ENCODE results near the gene ZNF865. TPM values are rescaled to one million over a fixed set of nuclear protein-coding genes. Genes with fewer than 3 reads are reported as not detected.

The ZNF865 gene
- total and polyA plus RNA-seq, 2 donors (not counting 1 experiment from before 2014, with no cell fraction given): 11.3 to 22.7 TPM

DNA sequence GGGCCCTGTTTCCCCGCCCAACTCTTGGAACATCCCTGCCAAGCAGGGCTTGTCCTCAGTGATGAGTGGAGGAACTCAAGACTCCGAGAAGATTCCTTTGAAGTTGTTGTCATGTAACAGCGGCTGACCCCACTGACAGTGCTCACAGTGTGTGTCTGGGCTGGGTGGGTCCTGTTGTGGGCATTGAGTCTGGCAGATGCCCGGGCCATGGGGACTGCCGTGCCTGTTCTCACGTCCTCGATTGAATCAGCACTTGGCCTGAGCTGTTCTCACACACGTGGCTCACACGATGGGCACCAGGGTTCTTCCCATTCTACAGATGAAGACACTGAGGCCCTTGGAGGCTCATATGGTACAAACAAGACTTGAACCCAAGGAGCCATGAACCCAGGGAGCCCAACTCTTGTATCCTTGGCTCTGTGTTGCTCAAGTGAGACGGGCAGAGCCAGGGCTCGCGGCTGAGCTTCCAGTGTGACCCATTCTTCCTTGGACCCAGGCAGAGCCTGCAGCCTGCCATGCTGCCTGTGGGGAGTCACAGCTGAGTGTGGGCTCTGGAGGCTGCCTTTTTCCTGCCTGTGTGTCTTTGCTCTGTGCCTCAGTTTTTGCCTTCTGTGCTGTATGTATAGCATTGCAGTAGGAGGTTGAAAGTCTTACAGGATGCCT, 61.0 kb downstream of the ZNF865 start:
- Histone ChIP-seq H3K9me3 (ENCODE audit: control extremely low read depth in 1 of 3, control insufficient read depth in 2 of 3, insufficient read depth in 1 of 3, low read length in 2 of 3) (no peaks in the 10 kb centered on the region), H3K9ac (ENCODE audit: low read length) (no peak overlapping the region), H3K27ac (ENCODE audit: low read length in 2 of 2) (no peak overlapping the region), H3K4me2 (replicated peaks; ENCODE audit: low read depth, low read length, poor library complexity, severe bottlenecking) (no peak overlapping the region), H4K20me1 (ENCODE audit: control insufficient read depth, insufficient read depth, low read length, poor library complexity, severe bottlenecking) (peaks cover 97% of the 10 kb centered on the region), H3K4me3 (ENCODE audit: control extremely low read depth in 1 of 5, extremely low read depth in 1 of 5, insufficient read depth in 1 of 5, low read depth in 2 of 5, low read length in 4 of 5) (no peak overlapping the region), H3K79me2 (ENCODE audit: control insufficient read depth, insufficient read depth, low read length) (peaks cover 98% of the 10 kb centered on the region), H3K4me1 (ENCODE audit: control insufficient read depth in 2 of 2, insufficient read depth in 2 of 2, low read length in 2 of 2) (peaks cover 0 to 7% of the 10 kb centered on the region in 2 donors), H3K27me3 (replicated peaks in 1 of 4; ENCODE audit: control extremely low read depth in 1 of 4, control insufficient read depth in 3 of 4, insufficient read depth in 4 of 4, low read length in 3 of 4) (no peaks in the 10 kb centered on the region), H2AFZ (ENCODE audit: insufficient read depth, low read depth, low read length, poor library complexity, severe bottlenecking) (no peak overlapping the region), H3K36me3 (replicated peaks in 1 of 2; ENCODE audit: control extremely low read depth in 1 of 2, control insufficient read depth in 1 of 2, extremely low read depth in 1 of 2, insufficient read depth in 2 of 2, low read length in 1 of 2) (peaks cover 0 to 88% of the 10 kb centered on the region in 2 experiments)
- intact Hi-C loops (cut with micrococcal nuclease): no loop called here
- H3K4me3 Mint-ChIP-seq: no peak overlapping the region
- TF ChIP-seq, protein P1, sequence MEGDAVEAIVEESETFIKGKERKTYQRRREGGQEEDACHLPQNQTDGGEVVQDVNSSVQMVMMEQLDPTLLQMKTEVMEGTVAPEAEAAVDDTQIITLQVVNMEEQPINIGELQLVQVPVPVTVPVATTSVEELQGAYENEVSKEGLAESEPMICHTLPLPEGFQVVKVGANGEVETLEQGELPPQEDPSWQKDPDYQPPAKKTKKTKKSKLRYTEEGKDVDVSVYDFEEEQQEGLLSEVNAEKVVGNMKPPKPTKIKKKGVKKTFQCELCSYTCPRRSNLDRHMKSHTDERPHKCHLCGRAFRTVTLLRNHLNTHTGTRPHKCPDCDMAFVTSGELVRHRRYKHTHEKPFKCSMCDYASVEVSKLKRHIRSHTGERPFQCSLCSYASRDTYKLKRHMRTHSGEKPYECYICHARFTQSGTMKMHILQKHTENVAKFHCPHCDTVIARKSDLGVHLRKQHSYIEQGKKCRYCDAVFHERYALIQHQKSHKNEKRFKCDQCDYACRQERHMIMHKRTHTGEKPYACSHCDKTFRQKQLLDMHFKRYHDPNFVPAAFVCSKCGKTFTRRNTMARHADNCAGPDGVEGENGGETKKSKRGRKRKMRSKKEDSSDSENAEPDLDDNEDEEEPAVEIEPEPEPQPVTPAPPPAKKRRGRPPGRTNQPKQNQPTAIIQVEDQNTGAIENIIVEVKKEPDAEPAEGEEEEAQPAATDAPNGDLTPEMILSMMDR (IDR thresholded peaks at IDR 0.05): no peak
- TF ChIP-seq EZH2 (IDR thresholded peaks at IDR 0.05; ENCODE audit: borderline replicate concordance, insufficient read depth, low read depth, low read length, poor library complexity, severe bottlenecking): no peak
- no peak overlapping the region for H3K27ac Mint-ChIP-seq
- no peaks in the 10 kb centered on the region for H3K27me3 Mint-ChIP-seq
- H3K4me1 Mint-ChIP-seq: peaks cover 27% of the 10 kb centered on the region
- no peak for DNase-seq
- WGBS (ENCODE audit: insufficient coverage): 96% methylated on average over 12 of the region's 12 CpGs
- CTCF ChIA-PET: no interaction called here
- POLR2A ChIA-PET: interaction anchor here (0.9 kb wide), 1 partner anchor 12 kb away, joined by 3 read pairs; no protein-coding TSS in a partner anchor
- no peaks in the 10 kb centered on the region for H3K9me3 Mint-ChIP-seq (ENCODE audit: insufficient read depth)
- no peak for ATAC-seq (ENCODE audit: low read depth)

Other genes starting within 250 kb of the ZNF865 start
- not detected in 2 replicates for gene GARIN5B, start 242.4 kb upstream of the ZNF865 start, total RNA-seq
- gene GARIN5B, start 242.4 kb upstream of the ZNF865 start, polyA plus RNA-seq: not detected in 2 replicates
- not detected in 2 replicates for gene IL11, start 235.2 kb upstream of the ZNF865 start, total RNA-seq
- 0.13 TPM in 1 of 2 replicates, not detected in the other for gene IL11, start 235.2 kb upstream of the ZNF865 start, polyA plus RNA-seq
- gene TMEM190, start 228.8 kb upstream of the ZNF865 start, total RNA-seq: not detected in 2 replicates
- gene TMEM190, start 228.8 kb upstream of the ZNF865 start, polyA plus RNA-seq: not detected in 2 replicates
- gene TMEM238, start 221.4 kb upstream of the ZNF865 start, total RNA-seq: 4.3 and 4.7 TPM in 2 replicates
- gene TMEM238, start 221.4 kb upstream of the ZNF865 start, polyA plus RNA-seq: 0.76 and 2.7 TPM in 2 replicates
- gene RPL28, start 219.7 kb upstream of the ZNF865 start, total RNA-seq: 2,397 and 2,578 TPM in 2 replicates
- 4,661 and 8,441 TPM in 2 replicates for gene RPL28, start 219.7 kb upstream of the ZNF865 start, polyA plus RNA-seq
- 20.6 and 29.0 TPM in 2 replicates for gene UBE2S, start 197.9 kb upstream of the ZNF865 start, total RNA-seq
- gene UBE2S, start 197.9 kb upstream of the ZNF865 start, polyA plus RNA-seq: 50.0 and 72.7 TPM in 2 replicates
- not detected in 2 replicates for gene SHISA7, start 162.3 kb upstream of the ZNF865 start, total RNA-seq
- gene SHISA7, start 162.3 kb upstream of the ZNF865 start, polyA plus RNA-seq: 0.06 TPM in 1 of 2 replicates, not detected in the other
- gene ISOC2, start 144.0 kb upstream of the ZNF865 start, total RNA-seq: 10.0 and 11.1 TPM in 2 replicates
- gene ISOC2, start 144.0 kb upstream of the ZNF865 start, polyA plus RNA-seq: 13.5 and 27.6 TPM in 2 replicates
- not detected in 2 replicates for gene C19orf85, start 140.9 kb upstream of the ZNF865 start, total RNA-seq
- not detected in 2 replicates for gene C19orf85, start 140.9 kb upstream of the ZNF865 start, polyA plus RNA-seq
- gene ZNF628, start 129.0 kb upstream of the ZNF865 start, total RNA-seq: 13.3 and 15.5 TPM in 2 replicates
- gene ZNF628, start 129.0 kb upstream of the ZNF865 start, polyA plus RNA-seq: 18.3 and 28.6 TPM in 2 replicates
- gene NAT14, start 120.5 kb upstream of the ZNF865 start, total RNA-seq: 10.7 and 12.6 TPM in 2 replicates
- gene NAT14, start 120.5 kb upstream of the ZNF865 start, polyA plus RNA-seq: 15.1 and 23.2 TPM in 2 replicates
- gene SSC5D, start 117.2 kb upstream of the ZNF865 start, total RNA-seq: 0.44 and 0.58 TPM in 2 replicates
- gene SSC5D, start 117.2 kb upstream of the ZNF865 start, polyA plus RNA-seq: 0.22 and 0.46 TPM in 2 replicates
- not detected in 2 replicates for gene SBK2, start 68.5 kb upstream of the ZNF865 start, total RNA-seq
- gene SBK2, start 68.5 kb upstream of the ZNF865 start, polyA plus RNA-seq: not detected in 2 replicates
- gene SBK3, start 60.1 kb upstream of the ZNF865 start, total RNA-seq: not detected in 2 replicates
- not detected in 2 replicates for gene SBK3, start 60.1 kb upstream of the ZNF865 start, polyA plus RNA-seq
- gene ZNF579, start 24.8 kb upstream of the ZNF865 start, total RNA-seq: 10.3 and 10.8 TPM in 2 replicates
- 3.7 and 6.7 TPM in 2 replicates for gene ZNF579, start 24.8 kb upstream of the ZNF865 start, polyA plus RNA-seq
- 21.4 and 26.4 TPM in 2 replicates for gene FIZ1, start 6.1 kb upstream of the ZNF865 start, total RNA-seq
- gene FIZ1, start 6.1 kb upstream of the ZNF865 start, polyA plus RNA-seq: 7.4 and 8.0 TPM in 2 replicates
- gene ZNF524, start 5.4 kb upstream of the ZNF865 start, total RNA-seq: 21.2 and 23.8 TPM in 2 replicates
- gene ZNF524, start 5.4 kb upstream of the ZNF865 start, polyA plus RNA-seq: 18.0 and 27.4 TPM in 2 replicates
- 9.7 and 11.5 TPM in 2 replicates for gene ZNF784, start 18.9 kb downstream of the ZNF865 start, total RNA-seq
- 9.2 and 13.3 TPM in 2 replicates for gene ZNF784, start 18.9 kb downstream of the ZNF865 start, polyA plus RNA-seq
- gene ZNF580, start 35.4 kb downstream of the ZNF865 start, total RNA-seq: 101 and 126 TPM in 2 replicates
- 69.8 and 105 TPM in 2 replicates for gene ZNF580, start 35.4 kb downstream of the ZNF865 start, polyA plus RNA-seq
- gene ZNF581, start 38.0 kb downstream of the ZNF865 start, total RNA-seq: 47.3 and 51.3 TPM in 2 replicates
- 38.6 and 48.2 TPM in 2 replicates for gene ZNF581, start 38.0 kb downstream of the ZNF865 start, polyA plus RNA-seq
- 25.2 and 28.3 TPM in 2 replicates for gene CCDC106, start 42.6 kb downstream of the ZNF865 start, total RNA-seq
- 52.1 and 54.5 TPM in 2 replicates for gene CCDC106, start 42.6 kb downstream of the ZNF865 start, polyA plus RNA-seq
- 275 and 278 TPM in 2 replicates for gene U2AF2, start 49.4 kb downstream of the ZNF865 start, total RNA-seq
- 275 and 300 TPM in 2 replicates for gene U2AF2, start 49.4 kb downstream of the ZNF865 start, polyA plus RNA-seq
- 63.8 and 63.9 TPM in 2 replicates for gene EPN1, start 69.6 kb downstream of the ZNF865 start, total RNA-seq
- 52.3 and 54.4 TPM in 2 replicates for gene EPN1, start 69.6 kb downstream of the ZNF865 start, polyA plus RNA-seq
- gene NLRP9, start 132.8 kb downstream of the ZNF865 start, total RNA-seq: not detected in 2 replicates
- gene NLRP9, start 132.8 kb downstream of the ZNF865 start, polyA plus RNA-seq: not detected in 2 replicates
- gene RFPL4A, start 153.4 kb downstream of the ZNF865 start, total RNA-seq: not detected in 2 replicates
- gene RFPL4A, start 153.4 kb downstream of the ZNF865 start, polyA plus RNA-seq: not detected in 2 replicates
- not detected in 2 replicates for gene RFPL4AL1, start 163.5 kb downstream of the ZNF865 start, total RNA-seq
- gene RFPL4AL1, start 163.5 kb downstream of the ZNF865 start, polyA plus RNA-seq: not detected in 2 replicates
- gene NLRP11, start 226.4 kb downstream of the ZNF865 start, total RNA-seq: 0.12 TPM in 1 of 2 replicates, not detected in the other
- gene NLRP11, start 226.4 kb downstream of the ZNF865 start, polyA plus RNA-seq: 0.07 and 0.24 TPM in 2 replicates
- gene NLRP4, start 230.9 kb downstream of the ZNF865 start, total RNA-seq: 0.15 and 0.19 TPM in 2 replicates
- gene NLRP4, start 230.9 kb downstream of the ZNF865 start, polyA plus RNA-seq: 0.45 and 1.3 TPM in 2 replicates